NCI-H2107 (cell line): ENCODE data around the gene NANS.
"Not testable (repeated sequence)": the region's sequence is repeated elsewhere in the genome, so short reads cannot be mapped to it uniquely, and the experiment has no call there.

Source experiments
- DNase-seq: peaks from one replicate; lab custom pipeline; 2025; lab: John Stamatoyannopoulos, UW

Gene NANS

DNA sequence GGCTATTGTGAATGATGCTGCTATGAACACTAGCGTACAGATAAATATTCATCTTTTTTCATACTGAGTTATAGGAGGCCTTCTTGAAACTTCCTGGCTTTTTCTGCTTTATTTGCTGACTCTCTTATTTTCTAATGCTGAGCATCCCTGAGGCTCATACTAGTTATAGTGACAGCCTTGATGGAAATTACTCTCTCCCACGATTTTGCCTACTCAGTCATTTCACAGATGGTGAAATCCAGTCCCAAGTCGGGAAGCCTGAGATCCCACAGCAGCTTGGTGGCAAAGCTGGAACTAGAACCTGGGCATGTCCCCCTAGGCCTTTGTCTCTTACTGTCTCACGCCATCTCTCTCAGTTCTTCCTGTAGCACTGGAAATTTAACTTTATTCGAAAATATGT, 22.4 kb downstream of the NANS start:
- DNase-seq, result no peak

DNA sequence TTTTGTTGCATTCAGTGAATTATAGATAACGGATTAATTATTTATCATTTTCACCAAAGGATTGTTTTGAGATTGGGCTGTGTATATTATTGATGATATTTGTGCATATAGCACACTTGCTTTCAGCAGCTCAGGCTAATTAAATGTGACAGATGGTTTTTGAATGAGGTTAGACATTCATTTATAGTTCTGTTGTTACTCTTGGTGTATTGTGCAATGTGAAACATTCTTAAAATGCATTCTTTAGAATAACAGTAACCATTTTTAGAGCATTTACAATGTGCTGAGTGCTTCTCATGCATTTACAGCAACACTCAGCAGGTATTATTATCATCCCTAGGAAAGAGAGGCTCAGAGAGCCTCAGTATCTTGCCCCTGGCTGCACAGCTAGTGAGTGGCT, 23.8 kb downstream of the NANS start:
- DNase-seq, result no peak

- DNase-seq, result no peak
These were observed 24.2 kb downstream of the NANS start for GRCh38 chr9:98080780-98081179.

GRCh38 chr9:98081477-98082219, 25.1 kb downstream of the NANS start:
- DNase-seq, result no peak

DNA sequence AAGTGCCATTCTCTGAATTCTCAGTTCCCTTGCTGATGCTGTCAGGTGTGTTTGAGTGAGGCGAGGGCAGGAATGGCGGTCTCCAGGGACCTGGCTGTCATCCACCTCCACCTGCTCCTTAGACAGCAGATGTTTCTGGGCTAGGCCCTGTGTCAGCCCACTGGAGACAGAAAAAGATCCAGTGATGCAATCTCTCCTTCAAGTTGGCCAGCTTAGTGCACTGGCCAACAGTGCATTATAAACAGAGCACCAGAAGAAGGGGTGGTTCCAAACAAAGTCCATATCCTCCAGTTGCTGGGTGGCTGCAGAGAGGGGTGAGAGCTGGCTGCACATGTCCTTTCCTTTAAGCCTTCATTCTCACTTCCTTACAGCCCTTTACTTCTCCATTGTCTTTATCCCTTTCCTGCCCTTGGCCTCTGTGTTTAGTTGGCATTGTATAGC, 26.5 kb downstream of the NANS start:
- no peak for DNase-seq

GRCh38 chr9:98083566-98084183, 27.1 kb downstream of the NANS start:
- no peak for DNase-seq

- DNase-seq, result no peak
These were observed 27.9 kb downstream of the NANS start for GRCh38 chr9:98084396-98084795.

GRCh38 chr9:98085058-98085457, 28.5 kb downstream of the NANS start:
- no peak for DNase-seq

DNA sequence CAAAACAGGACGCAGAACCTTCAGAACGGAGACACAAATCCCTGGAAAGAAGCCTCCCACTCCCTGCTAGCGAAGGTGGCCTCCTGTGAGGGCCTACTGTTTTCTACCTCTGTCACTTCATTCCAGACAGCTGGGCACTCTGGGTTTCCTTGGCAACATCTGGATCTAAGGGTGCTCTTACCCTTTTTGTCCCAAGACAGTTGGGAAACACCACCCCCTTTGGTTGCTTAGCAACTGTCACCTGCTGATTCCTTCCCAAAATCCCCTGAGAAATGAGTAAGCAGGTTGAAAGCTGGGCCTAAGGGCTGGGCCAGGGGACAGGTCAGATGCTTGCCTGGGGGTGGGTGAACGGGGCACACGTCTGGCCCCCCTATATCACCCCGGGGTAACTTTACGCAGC, 29.4 kb downstream of the NANS start:
- DNase-seq, result no peak

DNA sequence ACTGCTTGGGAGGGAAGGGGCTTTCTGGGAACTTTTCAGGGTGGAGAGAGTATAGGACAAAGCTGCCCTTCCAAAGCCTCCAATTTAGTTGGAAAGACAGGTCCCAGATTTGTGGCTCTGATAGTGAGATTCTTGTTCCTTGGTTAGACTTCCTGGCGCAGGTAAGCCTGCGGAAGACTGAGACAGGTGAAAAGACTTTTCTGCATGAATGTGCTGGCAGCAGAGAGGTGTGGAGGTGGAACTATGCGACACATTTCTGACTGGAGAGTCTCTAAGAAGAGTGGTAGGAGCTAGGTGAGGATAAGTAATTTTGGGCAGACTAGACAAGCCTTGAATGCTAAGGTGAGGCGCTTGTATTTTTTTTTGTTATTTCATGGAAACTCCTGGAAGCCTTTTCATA, 29.9 kb downstream of the NANS start:
- DNase-seq, result no peak

GRCh38 chr9:98087420-98088354, 31.2 kb downstream of the NANS start:
- no peak for DNase-seq

GRCh38 chr9:98090674-98091073, 34.1 kb downstream of the NANS start:
- DNase-seq, result not testable (repeated sequence)

- no peak for DNase-seq
These were observed 35.4 kb downstream of the NANS start for GRCh38 chr9:98091735-98092612.

DNA sequence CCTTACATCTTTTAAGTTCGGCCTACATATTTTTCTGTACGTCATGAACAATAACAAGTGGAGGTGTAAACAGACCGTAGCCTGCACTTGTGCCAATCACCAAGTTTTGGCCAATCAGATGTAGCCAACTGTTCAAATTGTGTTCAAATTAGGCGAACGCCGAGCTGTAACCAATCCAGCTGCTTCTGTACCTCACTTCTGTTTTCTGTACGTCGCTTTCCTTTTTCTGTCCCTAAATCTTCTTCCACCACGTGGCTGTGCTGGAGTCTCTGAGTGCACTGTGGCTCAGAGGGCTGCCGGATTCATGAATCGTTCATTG, 36.0 kb downstream of the NANS start:
- DNase-seq, result no peak

GRCh38 chr9:98094316-98094715, 37.8 kb downstream of the NANS start:
- DNase-seq, result no peak

- DNase-seq, result no peak
These were observed 38.3 kb downstream of the NANS start for GRCh38 chr9:98094851-98095250.

GRCh38 chr9:98095401-98095800, 38.9 kb downstream of the NANS start:
- DNase-seq, result no peak

GRCh38 chr9:98096091-98096490, 39.6 kb downstream of the NANS start:
- no peak for DNase-seq

- peak; percentile 43 for DNase-seq
These were observed 41.3 kb downstream of the NANS start for GRCh38 chr9:98097836-98098235.

- DNase-seq, result no peak
These were observed 42.8 kb downstream of the NANS start for GRCh38 chr9:98099346-98099745.

GRCh38 chr9:98099898-98100297, 43.4 kb downstream of the NANS start:
- no peak for DNase-seq

- DNase-seq, result no peak
These were observed 43.9 kb downstream of the NANS start for GRCh38 chr9:98100456-98100855.
